Measurements from ENCODE around the gene ARPIN. TPM values are rescaled to one million over a fixed set of nuclear protein-coding genes. Genes with fewer than 3 reads are reported as not detected.
"Not testable (repeated sequence)": the region's sequence is repeated elsewhere in the genome, so short reads cannot be mapped to it uniquely, and the experiment has no call there.

Gene ARPIN
- polyA plus RNA-seq, 2 of the 4 experiments (the other 2 are of a cell fraction): 17.2 to 20.3 TPM

GRCh38 chr15:89893027-89893426, 19.7 kb downstream of the ARPIN start:
- TF ChIP-seq REST (IDR thresholded peaks at IDR 0.05): no peak
- TF ChIP-seq JUN (IDR thresholded peaks at IDR 0.05): no peak
- TF ChIP-seq POLR2AphosphoS2 (conservative IDR thresholded peaks at IDR 0.05; ENCODE audit: low read length): no peak
- no peak for TF ChIP-seq ZFP36 (IDR thresholded peaks at IDR 0.05; ENCODE audit: borderline replicate concordance, partially characterized antibody)
- TF ChIP-seq FOXS1 (CRISPR knock-in tag; IDR thresholded peaks at IDR 0.05): no peak
- no peak for TF ChIP-seq RAD21 (conservative IDR thresholded peaks at IDR 0.05 in 1 of 2, IDR thresholded peaks at IDR 0.05 in 1 of 2)
- TF ChIP-seq HMGXB4 (CRISPR knock-in tag; IDR thresholded peaks at IDR 0.05; ENCODE audit: borderline replicate concordance): no peak
- TF ChIP-seq HDAC2 (IDR thresholded peaks at IDR 0.05): no peak
- no peak for TF ChIP-seq CBX8 (IDR thresholded peaks at IDR 0.05)
- TF ChIP-seq BHLHE40 (IDR thresholded peaks at IDR 0.05; ENCODE audit: low read depth, low read length): no peak
- ChIA-PET POLR2A (interaction anchor here (1.8 kb wide), 1 partner anchor 20 kb away, joined by 10 read pairs; the partner anchor contains the start of gene ARPIN), CTCF (interaction anchor here (1.1 to 11.1 kb wide), 6 partner anchors 15 to 341 kb away, joined by 3 to 239 read pairs (median 4); partner anchors contain the start of genes CIB1, GDPGP1 and MESP1)
- WGBS (ENCODE audit: missing lambda C conversion rate): 21% methylated on average over 6 of the region's 6 CpGs
- no peak for DNase-seq (ENCODE audit: low read depth in 1 of 2, low spot score in 1 of 2)
- H3K9me3 ChIP-seq: no peaks in the 10 kb centered on the region
- H3K4me2 ChIP-seq: peak overlapping the region; percentile 98
- H3K27ac ChIP-seq: peak overlapping the region; percentile 89 to 92
- no peak for ATAC-seq
- H3K4me1 ChIP-seq: peaks cover 14% of the 10 kb centered on the region; the same call in 2 of the 3 replicates
- H3K4me3 ChIP-seq: peak overlapping the region; percentile 87
- no peak for FAIRE-seq

GRCh38 chr15:89888214-89888804, 24.4 kb downstream of the ARPIN start:
- ATAC-seq (peak; percentile 90), FAIRE-seq (peak; percentile 67), DNase-seq (ENCODE audit: low read depth in 1 of 2, low spot score in 1 of 2) (peak; percentile 44 to 69)
- no peaks in the 10 kb centered on the region for H3K9me3 ChIP-seq
- TF ChIP-seq SREBF2 (IDR thresholded peaks at IDR 0.05): no peak
- peak; percentile 79 for TF ChIP-seq CTCF (IDR thresholded peaks at IDR 0.05)
- TF ChIP-seq RAD21 (conservative IDR thresholded peaks at IDR 0.05 in 1 of 2, IDR thresholded peaks at IDR 0.05 in 1 of 2): peak; percentile 76 to 84
- peak; percentile 79 for TF ChIP-seq SMC3 (IDR thresholded peaks at IDR 0.05)
- no peak overlapping the region for H3K4me2 ChIP-seq
- H3K4me1 ChIP-seq: peaks cover 14% of the 10 kb centered on the region; the same call in 2 of the 3 replicates
- H3K4me3 ChIP-seq: no peak overlapping the region
- H3K27ac ChIP-seq: no peak overlapping the region
- CTCF ChIA-PET: interaction anchor here (0.6 to 11.1 kb wide), 60 partner anchors 8 to 610 kb away, joined by 3 to 239 read pairs (median 4); partner anchors contain the start of genes ARPIN, CIB1, GDPGP1 and IDH2
- 42% methylated on average over 4 of the region's 4 CpGs for WGBS (ENCODE audit: missing lambda C conversion rate)
- POLR2A ChIA-PET: interaction anchor here (1.0 kb wide), 1 partner anchor 127 kb away, joined by 3 read pairs; no protein-coding TSS in a partner anchor

- Histone ChIP-seq H3K4me1 (no peaks in the 10 kb centered on the region), H3K4me3 (no peak overlapping the region), H3K9me3 (no peaks in the 10 kb centered on the region), H3K27ac (no peak overlapping the region), H3K4me2 (no peak overlapping the region)
- ChIA-PET CTCF (interaction anchor here (0.9 to 11.1 kb wide), 6 partner anchors 10 to 213 kb away, joined by 4 to 239 read pairs (median 100); partner anchors contain the start of gene MESP1), POLR2A (no interaction called here)
- no peak for TF ChIP-seq ZSCAN20 (CRISPR knock-in tag; IDR thresholded peaks at IDR 0.05)
- TF ChIP-seq CEBPB (IDR thresholded peaks at IDR 0.05): no peak
- TF ChIP-seq PBX3 (IDR thresholded peaks at IDR 0.05): no peak
- no peak for TF ChIP-seq JUN (IDR thresholded peaks at IDR 0.05)
- TF ChIP-seq ZNF302 (CRISPR knock-in tag; IDR thresholded peaks at IDR 0.05): no peak
- TF ChIP-seq MYC (IDR thresholded peaks at IDR 0.05; ENCODE audit: borderline replicate concordance, low read length): no peak
- TF ChIP-seq HEYL (CRISPR knock-in tag; IDR thresholded peaks at IDR 0.05): no peak
- no peak for TF ChIP-seq ESRRA (IDR thresholded peaks at IDR 0.05; ENCODE audit: borderline replicate concordance, low read length)
- TF ChIP-seq SMC3 (IDR thresholded peaks at IDR 0.05): no peak
- no peak for TF ChIP-seq HDAC2 (IDR thresholded peaks at IDR 0.05)
- no peak for FAIRE-seq
- WGBS (ENCODE audit: missing lambda C conversion rate): 94% methylated on average over 2 of the region's 2 CpGs
- DNase-seq (ENCODE audit: low read depth in 1 of 2, low spot score in 1 of 2): no peak
- ATAC-seq: no peak
Measured at GRCh38 chr15:89885611-89886010, 27.1 kb downstream of the ARPIN start.

GRCh38 chr15:89885179-89885578, 27.6 kb downstream of the ARPIN start:
- not testable (repeated sequence) for ATAC-seq; H3K4me2 ChIP-seq; H3K27ac ChIP-seq; DNase-seq (ENCODE audit: low read depth in 1 of 2, low spot score in 1 of 2); FAIRE-seq; H3K9me3 ChIP-seq; H3K4me1 ChIP-seq; H3K4me3 ChIP-seq
- ChIA-PET CTCF (interaction anchor here (0.9 to 11.1 kb wide), 5 partner anchors 10 to 213 kb away, joined by 4 to 239 read pairs (median 110); partner anchors contain the start of gene MESP1), POLR2A (interaction anchor here (0.6 kb wide), 1 partner anchor 142 kb away, joined by 3 read pairs; no protein-coding TSS in a partner anchor)
- 73% methylated on average over 3 of the region's 3 CpGs for WGBS (ENCODE audit: missing lambda C conversion rate)

Data from A549 (cell line).